DOHH2 (cell line): ENCODE data around the gene TOB2.
"Not testable (repeated sequence)": the region's sequence is repeated elsewhere in the genome, so short reads cannot be mapped to it uniquely, and the experiment has no call there.

Source experiments
- H3F3A ChIP-seq: fragments of 200-600 bp; sonication (generic), shearing (Covaris generic); 2 replicates; pipeline ENCODE4 v1.6.0; 2016; ENCODE audit warnings: antibody characterized with exemption, mild to moderate bottlenecking; ENCODE audit not compliant: control insufficient read depth, insufficient read depth
- H3K27ac ChIP-seq: fragments of 200-600 bp; sonication (generic); 2 replicates; pipeline ENCODE4 v1.5.1; 2014; ENCODE audit warnings: low read depth, mild to moderate bottlenecking, low read length, moderate library complexity
- H3K27me3 ChIP-seq: fragments of 200-600 bp; sonication (generic); 2 replicates; pipeline ENCODE4 v1.6.1; 2014; ENCODE audit warnings: mild to moderate bottlenecking, low read length, mixed read lengths; ENCODE audit not compliant: control insufficient read depth
- H3K36me3 ChIP-seq: fragments of 200-600 bp; sonication (generic); 2 replicates; pipeline ENCODE4 v1.6.1; 2014; ENCODE audit warnings: mild to moderate bottlenecking, low read length, moderate library complexity, mixed read lengths; ENCODE audit not compliant: control insufficient read depth
- H3K4me1 ChIP-seq: fragments of 200-600 bp; sonication (generic); 2 replicates; pipeline ENCODE4 v1.6.1; 2014; ENCODE audit warnings: mild to moderate bottlenecking, low read length, mixed read lengths; ENCODE audit not compliant: control insufficient read depth
- H3K4me2 ChIP-seq: fragments of 200-600 bp; sonication (generic); 2 replicates; pipeline ENCODE4 v1.6.0; 2014; ENCODE audit warnings: mild to moderate bottlenecking, low read length, moderate library complexity
- H3K4me3 ChIP-seq: fragments of 200-600 bp; sonication (generic); 2 replicates; pipeline ENCODE4 v1.5.1; 2014; ENCODE audit warnings: mild to moderate bottlenecking, low read length, mixed read lengths
- H3K79me2 ChIP-seq: fragments of 200-600 bp; sonication (generic); 2 replicates; pipeline ENCODE4 v1.6.1; 2014; ENCODE audit warnings: mild to moderate bottlenecking, low read length, mixed read lengths; ENCODE audit not compliant: control insufficient read depth
- H3K9me2 ChIP-seq: fragments of 200-600 bp; sonication (generic); replicated peaks from 2 replicates; pipeline ENCODE4 v1.6.1; 2014; ENCODE audit warnings: mild to moderate bottlenecking, low read length, mixed read lengths; ENCODE audit not compliant: control insufficient read depth
- H3K9me3 ChIP-seq: fragments of 200-600 bp; sonication (generic); 2 replicates; pipeline ENCODE4 v1.6.1; 2014; ENCODE audit warnings: antibody characterized with exemption, low read length, mixed read lengths; ENCODE audit not compliant: control insufficient read depth, insufficient read depth
- H4K20me1 ChIP-seq: fragments of 200-600 bp; sonication (generic); 2 replicates; pipeline ENCODE4 v1.6.0; 2014; ENCODE audit warnings: low read depth, mild to moderate bottlenecking, antibody characterized with exemption, low read length, moderate library complexity; ENCODE audit not compliant: control insufficient read depth, insufficient read depth
- CTCF ChIP-seq: fragments of 200-600 bp; sonication (generic); IDR thresholded peaks from one replicate; pipeline ENCODE4 v1.5.1; 2014; ENCODE audit warnings: antibody characterized with exemption, mild to moderate bottlenecking, low read depth, low read length; ENCODE audit not compliant: poor library complexity, severe bottlenecking
- EZH2phosphoT487 ChIP-seq: fragments of 200-600 bp; sonication (generic); IDR thresholded peaks from 2 replicates; pipeline ENCODE4 v1.6.1; 2017; ENCODE audit warnings: borderline replicate concordance, mild to moderate bottlenecking, antibody characterized with exemption, low read length, moderate library complexity, mixed read lengths

The TOB2 gene

GRCh38 chr22:41403532-41404318 lies 42.9 kb downstream of the TOB2 start:
- no peaks in the 10 kb centered on the region for H4K20me1 ChIP-seq

GRCh38 chr22:41402851-41403250 lies 43.8 kb downstream of the TOB2 start:
- not testable (repeated sequence) for H3F3A ChIP-seq, H3K36me3 ChIP-seq, H3K9me2 ChIP-seq, H3K27me3 ChIP-seq, H3K27ac ChIP-seq, H3K4me2 ChIP-seq, H3K9me3 ChIP-seq, H4K20me1 ChIP-seq, H3K79me2 ChIP-seq, H3K4me3 ChIP-seq
- H3K4me1 ChIP-seq = peaks cover 40% of the 10 kb centered on the region

More at GRCh38 chr22:41403532-41404318, 42.9 kb downstream of the TOB2 start:
- no peaks in the 10 kb centered on the region for H3K9me3 ChIP-seq
- no peaks in the 10 kb centered on the region for H3K27me3 ChIP-seq
- no peaks in the 10 kb centered on the region for H3K79me2 ChIP-seq
- H3K27ac ChIP-seq = no peak overlapping the region
- peak; percentile 95 for TF ChIP-seq CTCF
- no peak for TF ChIP-seq EZH2phosphoT487
- H3K4me3 ChIP-seq = no peak overlapping the region
- peaks cover 49% of the 10 kb centered on the region for H3K4me1 ChIP-seq
- no peaks in the 10 kb centered on the region for H3K36me3 ChIP-seq
- peaks cover 9% of the 10 kb centered on the region for H3F3A ChIP-seq
- H3K4me2 ChIP-seq = peak overlapping the region; percentile 45
- H3K9me2 ChIP-seq = no peaks in the 10 kb centered on the region

DNA sequence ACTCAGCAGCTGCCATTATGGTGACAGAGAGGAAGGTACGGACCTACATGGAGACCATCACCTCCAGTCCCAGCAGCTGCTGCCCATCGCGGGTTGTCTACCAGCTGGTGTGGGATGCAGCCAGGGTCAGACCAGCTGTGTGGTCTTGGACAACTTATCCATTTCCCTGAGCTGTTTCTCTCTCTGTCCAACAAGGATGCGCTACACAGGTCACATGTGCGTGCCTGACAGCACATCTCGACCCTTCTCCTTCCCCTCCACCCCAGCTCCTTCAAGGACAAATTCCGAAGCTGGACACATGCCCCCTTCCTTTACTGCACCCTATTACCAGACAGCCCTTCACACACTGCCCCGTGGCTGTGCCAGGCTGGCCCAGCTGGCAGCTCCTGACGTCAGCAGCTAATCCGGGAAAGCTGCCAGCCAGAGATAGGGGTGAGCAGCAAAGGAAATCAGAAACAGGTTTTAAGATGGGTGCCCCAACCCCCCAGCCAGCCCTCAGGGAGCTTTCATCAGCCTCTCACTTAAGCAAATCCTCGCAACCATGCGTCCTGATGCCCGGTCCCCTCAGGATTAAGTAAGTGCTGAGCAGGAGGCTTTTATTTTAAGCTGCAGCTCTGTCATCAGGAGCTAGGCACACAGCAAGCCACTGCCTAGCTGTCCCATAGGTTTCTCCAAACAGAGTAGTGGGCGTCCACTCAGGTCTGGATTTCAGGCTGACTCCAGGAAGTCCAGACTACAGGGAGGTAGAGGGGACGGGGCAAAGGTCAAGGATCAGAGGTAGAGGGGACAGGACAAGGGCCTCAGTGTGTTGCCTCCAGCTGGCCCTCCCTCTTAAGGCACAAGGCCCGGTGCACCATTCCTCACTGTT lies 44.6 kb downstream of the TOB2 start:
- TF ChIP-seq CTCF (no peak), EZH2phosphoT487 (no peak)
- Histone ChIP-seq H3K4me2 (no peak overlapping the region), H3K9me2 (no peaks in the 10 kb centered on the region), H3F3A (peaks cover 3% of the 10 kb centered on the region; the same call in 1 of the 2 replicates), H3K79me2 (no peaks in the 10 kb centered on the region), H3K4me1 (peaks cover 32% of the 10 kb centered on the region), H3K27ac (no peak overlapping the region), H3K27me3 (no peaks in the 10 kb centered on the region), H4K20me1 (no peaks in the 10 kb centered on the region), H3K4me3 (no peak overlapping the region), H3K9me3 (no peaks in the 10 kb centered on the region), H3K36me3 (no peaks in the 10 kb centered on the region)

GRCh38 chr22:41398921-41399320 lies 47.7 kb downstream of the TOB2 start:
- peaks cover 14% of the 10 kb centered on the region; the same call in 1 of the 2 replicates for H3K36me3 ChIP-seq
- H3K9me2 ChIP-seq = no peaks in the 10 kb centered on the region
- H3K27ac ChIP-seq = no peak overlapping the region
- peaks cover 10% of the 10 kb centered on the region for H3K4me1 ChIP-seq
- no peak overlapping the region for H3K4me3 ChIP-seq
- no peak overlapping the region for H3K4me2 ChIP-seq
- no peaks in the 10 kb centered on the region for H3K9me3 ChIP-seq
- no peaks in the 10 kb centered on the region for H3F3A ChIP-seq
- no peaks in the 10 kb centered on the region for H3K27me3 ChIP-seq
- no peaks in the 10 kb centered on the region for H4K20me1 ChIP-seq
- no peak for TF ChIP-seq EZH2phosphoT487
- no peak for TF ChIP-seq CTCF
- H3K79me2 ChIP-seq = no peaks in the 10 kb centered on the region
